Motor neuron (in vitro differentiated cells): ENCODE data around the gene ISG20L2. TPM values are rescaled to one million over a fixed set of nuclear protein-coding genes. Genes with fewer than 3 reads are reported as not detected.

Source experiments
- total RNA-seq, 8 experiments: library from RNA; unstranded; fragments of 300-600 nt; gene quantifications; 2 replicates each; pipeline versions ENCODE4 v1.2.3 to v1.2.4, GENCODE V29; 2022

ISG20L2 gene
- total RNA-seq, 8 experiments from 2014 or later: 25.1 to 45.2 (median 33.0) TPM

Other genes starting within 250 kb of the ISG20L2 start
- gene MEF2D, start 228.0 kb downstream of the ISG20L2 start, total RNA-seq: 10 to 100 TPM in 5 of 8 experiments, 1 to 10 TPM in 3; 6.6 to 28.6 (median 11.3) TPM
- gene IQGAP3, start 156.2 kb downstream of the ISG20L2 start, total RNA-seq: 10 to 100 TPM in 3 of 8 experiments, 1 to 10 TPM in 3, under 1 TPM in 2; 0.20 to 11.6 (median 1.5) TPM
- 1 to 10 TPM in 1 of 8 experiments, under 1 TPM in 3, not detected in 4; 0.14 to 1.9 (median 0.58) TPM for gene TTC24, start 149.0 kb downstream of the ISG20L2 start, total RNA-seq
- 100 to 1,000 TPM in 1 of 8 experiments, 10 to 100 TPM in 7; 50.1 to 168 (median 66.6) TPM for gene NAXE, start 137.0 kb downstream of the ISG20L2 start, total RNA-seq
- gene GPATCH4, start 127.3 kb downstream of the ISG20L2 start, total RNA-seq: 10 to 100 TPM; 14.7 to 50.1 (median 30.5) TPM
- 1 to 10 TPM in 6 of 8 experiments, under 1 TPM in 1, not detected in 1; 0.46 to 8.7 (median 3.3) TPM for gene HAPLN2, start 109.4 kb downstream of the ISG20L2 start, total RNA-seq
- gene BCAN, start 86.6 kb downstream of the ISG20L2 start, total RNA-seq: 10 to 100 TPM in 1 of 8 experiments, 1 to 10 TPM in 4, under 1 TPM in 3; 0.66 to 25.1 (median 1.7) TPM
- gene NES, start 51.4 kb downstream of the ISG20L2 start, total RNA-seq: 100 to 1,000 TPM in 5 of 8 experiments, 10 to 100 TPM in 1, 1 to 10 TPM in 2; 5.5 to 863 (median 150) TPM
- gene CRABP2, start 23.2 kb downstream of the ISG20L2 start, total RNA-seq: 100 to 1,000 TPM in 5 of 8 experiments, 10 to 100 TPM in 1, 1 to 10 TPM in 2; 1.4 to 813 (median 186) TPM
- 10 to 100 TPM; 14.3 to 37.1 (median 24.2) TPM for gene METTL25B, start 297 bp downstream of the ISG20L2 start, total RNA-seq
- 100 to 1,000 TPM in 4 of 8 experiments, 10 to 100 TPM in 4; 81.4 to 166 (median 101) TPM for gene MRPL24, start 12.3 kb upstream of the ISG20L2 start, total RNA-seq
- gene HDGF, start 22.9 kb upstream of the ISG20L2 start, total RNA-seq: 100 to 1,000 TPM in 7 of 8 experiments, 10 to 100 TPM in 1; 93.4 to 328 (median 187) TPM
- 10 to 100 TPM; 35.4 to 73.4 (median 56.8) TPM for gene PRCC, start 38.8 kb upstream of the ISG20L2 start, total RNA-seq
- 1 to 10 TPM in 4 of 8 experiments, under 1 TPM in 4; 0.33 to 3.5 (median 0.92) TPM for gene SH2D2A, start 88.1 kb upstream of the ISG20L2 start, total RNA-seq
- gene INSRR, start 130.4 kb upstream of the ISG20L2 start, total RNA-seq: 1 to 10 TPM in 1 of 8 experiments, under 1 TPM in 6, not detected in 1; 0.05 to 1.6 (median 0.11) TPM
- 1 to 10 TPM in 2 of 8 experiments, under 1 TPM in 5, not detected in 1; 0.27 to 2.5 (median 0.61) TPM for gene NTRK1, start 132.1 kb upstream of the ISG20L2 start, total RNA-seq
- gene PEAR1, start 165.0 kb upstream of the ISG20L2 start, total RNA-seq: 1 to 10 TPM in 2 of 8 experiments, under 1 TPM in 5, not detected in 1; 0.14 to 2.8 (median 0.41) TPM
- gene LRRC71, start 191.9 kb upstream of the ISG20L2 start, total RNA-seq: 1 to 10 TPM in 6 of 8 experiments, under 1 TPM in 1, not detected in 1; 0.83 to 2.3 (median 1.3) TPM